Upper lobe of right lung (tissue), 1 donor: ENCODE data around the gene MRPL23. TPM values are rescaled to one million over a fixed set of nuclear protein-coding genes. Genes with fewer than 3 reads are reported as not detected.
"Not testable (repeated sequence)": the region's sequence is repeated elsewhere in the genome, so short reads cannot be mapped to it uniquely, and the experiment has no call there.

Source experiments
- ATAC-seq: fragments of 200-7000 bp; cut with Tn5 transposase; one replicate; pipeline ENCODE4 v1.9.1; 2020; ENCODE audit warnings: mild to moderate bottlenecking, moderate library complexity
- DNase-seq: peaks from one replicate; pipeline ENCODE4 v3.0.0-alpha.2; 2020
- H3K27ac ChIP-seq: fragments of 200-600 bp; one replicate; pipeline ENCODE4 v1.8.0; 2022
- H3K27me3 ChIP-seq: fragments of 200-600 bp; one replicate; pipeline ENCODE4 v1.8.0; 2022; ENCODE audit warnings: mild to moderate bottlenecking
- H3K36me3 ChIP-seq: fragments of 200-600 bp; one replicate; pipeline ENCODE4 v1.8.0; 2022
- H3K4me1 ChIP-seq: fragments of 200-600 bp; one replicate; pipeline ENCODE4 v1.8.0; 2022
- H3K4me3 ChIP-seq: fragments of 200-600 bp; one replicate; pipeline ENCODE4 v1.8.0; 2022; ENCODE audit warnings: mild to moderate bottlenecking
- H3K9me3 ChIP-seq: fragments of 200-600 bp; one replicate; pipeline ENCODE4 v1.8.0; 2022
- CTCF ChIP-seq: fragments of 200-600 bp; IDR thresholded peaks from one replicate; pipeline ENCODE4 v1.8.0; 2022; ENCODE audit warnings: antibody characterized with exemption
- intact Hi-C: fragments of 100-400 bp; cut with DNase I; formaldehyde crosslinking; loops from one replicate; pipeline ENCODE4 v1.11.0; 2022
- total RNA-seq: library from RNA; stranded (reverse); fragmentation: NEBNext Ultra II Directional; extraction: Animal tissue kit (Norgen Biotek cat#: 25700); gene quantifications from one replicate; pipeline ENCODE4 v1.2.1, GENCODE V29; 2021
- donor health status: DM: no; HTN: yes; CAD: no; lungs with severe emphysema.

MRPL23 gene
- total RNA-seq, 1 donor from 2014 or later: 58.6 TPM

GRCh38 chr11:1936781-1937615 is 10.1 kb upstream of the MRPL23 start:
- ATAC-seq (no peak), DNase-seq (peak; percentile 62)
- Histone ChIP-seq H3K27me3 (peaks cover 5% of the 10 kb centered on the region), H3K27ac (no peak overlapping the region), H3K4me3 (no peak overlapping the region), H3K4me1 (no peaks in the 10 kb centered on the region), H3K36me3 (no peaks in the 10 kb centered on the region), H3K9me3 (no peaks in the 10 kb centered on the region)
- no peak for TF ChIP-seq CTCF
- intact Hi-C loops: no loop called here

GRCh38 chr11:1937616-1938342 is 9.4 kb upstream of the MRPL23 start:
- Histone ChIP-seq H3K4me3 (no peak overlapping the region), H3K27me3 (peaks cover 5% of the 10 kb centered on the region), H3K4me1 (no peaks in the 10 kb centered on the region), H3K27ac (no peak overlapping the region), H3K9me3 (no peaks in the 10 kb centered on the region), H3K36me3 (no peaks in the 10 kb centered on the region)
- no peak for TF ChIP-seq CTCF
- intact Hi-C loops: no loop called here
- DNase-seq: peak; percentile 47
- no peak for ATAC-seq

- peaks cover 5% of the 10 kb centered on the region for H3K27me3 ChIP-seq
- DNase-seq (peak; percentile 62), ATAC-seq (no peak)
- H3K9me3 ChIP-seq: no peaks in the 10 kb centered on the region
- H3K4me1 ChIP-seq: no peaks in the 10 kb centered on the region
- TF ChIP-seq CTCF: no peak
- intact Hi-C loops: no loop called here
- H3K36me3 ChIP-seq: no peaks in the 10 kb centered on the region
- no peak overlapping the region for H3K4me3 ChIP-seq
- H3K27ac ChIP-seq: no peak overlapping the region
Measured at GRCh38 chr11:1938343-1939005, 8.7 kb upstream of the MRPL23 start.

GRCh38 chr11:1939006-1939625 is 8.0 kb upstream of the MRPL23 start:
- DNase-seq (peak; percentile 42), ATAC-seq (no peak)
- no peak for TF ChIP-seq CTCF
- no peak overlapping the region for H3K4me3 ChIP-seq
- no peaks in the 10 kb centered on the region for H3K36me3 ChIP-seq
- peaks cover 5% of the 10 kb centered on the region for H3K27me3 ChIP-seq
- intact Hi-C loops: no loop called here
- H3K9me3 ChIP-seq: no peaks in the 10 kb centered on the region
- H3K4me1 ChIP-seq: no peaks in the 10 kb centered on the region
- H3K27ac ChIP-seq: no peak overlapping the region

- not testable (repeated sequence) for DNase-seq
Measured at GRCh38 chr11:1939788-1940187, 7.3 kb upstream of the MRPL23 start.

More at GRCh38 chr11:1939788-1940187, 7.3 kb upstream of the MRPL23 start:
- H3K4me3 ChIP-seq, H3K27ac ChIP-seq, H3K9me3 ChIP-seq, H3K4me1 ChIP-seq, H3K27me3 ChIP-seq, H3K36me3 ChIP-seq: not testable (repeated sequence)
- peak; percentile 60 for ATAC-seq
- intact Hi-C loops: loop anchor here (5.0 kb wide), 1 partner anchor 42 kb away; no protein-coding TSS in a partner anchor
